Measurements from ENCODE around the gene NBEAL1. TPM values are rescaled to one million over a fixed set of nuclear protein-coding genes. Genes with fewer than 3 reads are reported as not detected.

The NBEAL1 gene
- total and polyA plus RNA-seq, 12 donors = 2.5 to 24.5 (median 17.9) TPM

DNA sequence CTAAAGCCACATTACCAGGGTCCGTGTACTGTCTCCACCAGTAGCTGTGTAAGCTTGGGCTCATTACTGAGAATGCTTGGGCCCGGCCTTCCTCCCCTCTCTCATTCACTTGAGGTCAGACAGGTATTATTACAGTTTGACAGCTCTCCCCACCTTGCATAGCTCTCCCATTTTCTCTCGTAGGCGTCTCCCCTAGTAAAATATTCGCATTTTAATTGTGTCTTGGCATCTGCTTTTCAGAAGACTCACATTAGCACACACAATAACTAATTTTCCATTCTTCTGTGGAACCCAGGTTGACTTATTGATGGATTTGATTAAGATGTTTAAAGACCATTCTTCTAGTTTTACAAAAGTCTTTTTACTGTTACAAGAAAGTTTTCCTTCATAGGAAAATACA lies 153.1 kb downstream of the NBEAL1 start:
- 96 to 98% methylated on average over 5 of the region's 5 CpGs for WGBS, 2 donors
- TF ChIP-seq, protein P1, sequence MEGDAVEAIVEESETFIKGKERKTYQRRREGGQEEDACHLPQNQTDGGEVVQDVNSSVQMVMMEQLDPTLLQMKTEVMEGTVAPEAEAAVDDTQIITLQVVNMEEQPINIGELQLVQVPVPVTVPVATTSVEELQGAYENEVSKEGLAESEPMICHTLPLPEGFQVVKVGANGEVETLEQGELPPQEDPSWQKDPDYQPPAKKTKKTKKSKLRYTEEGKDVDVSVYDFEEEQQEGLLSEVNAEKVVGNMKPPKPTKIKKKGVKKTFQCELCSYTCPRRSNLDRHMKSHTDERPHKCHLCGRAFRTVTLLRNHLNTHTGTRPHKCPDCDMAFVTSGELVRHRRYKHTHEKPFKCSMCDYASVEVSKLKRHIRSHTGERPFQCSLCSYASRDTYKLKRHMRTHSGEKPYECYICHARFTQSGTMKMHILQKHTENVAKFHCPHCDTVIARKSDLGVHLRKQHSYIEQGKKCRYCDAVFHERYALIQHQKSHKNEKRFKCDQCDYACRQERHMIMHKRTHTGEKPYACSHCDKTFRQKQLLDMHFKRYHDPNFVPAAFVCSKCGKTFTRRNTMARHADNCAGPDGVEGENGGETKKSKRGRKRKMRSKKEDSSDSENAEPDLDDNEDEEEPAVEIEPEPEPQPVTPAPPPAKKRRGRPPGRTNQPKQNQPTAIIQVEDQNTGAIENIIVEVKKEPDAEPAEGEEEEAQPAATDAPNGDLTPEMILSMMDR (IDR thresholded peaks at IDR 0.05) = no peak
- peaks cover 0 to 96% (median 24%) of the 10 kb centered on the region in 9 donors for H3K36me3 ChIP-seq

DNA sequence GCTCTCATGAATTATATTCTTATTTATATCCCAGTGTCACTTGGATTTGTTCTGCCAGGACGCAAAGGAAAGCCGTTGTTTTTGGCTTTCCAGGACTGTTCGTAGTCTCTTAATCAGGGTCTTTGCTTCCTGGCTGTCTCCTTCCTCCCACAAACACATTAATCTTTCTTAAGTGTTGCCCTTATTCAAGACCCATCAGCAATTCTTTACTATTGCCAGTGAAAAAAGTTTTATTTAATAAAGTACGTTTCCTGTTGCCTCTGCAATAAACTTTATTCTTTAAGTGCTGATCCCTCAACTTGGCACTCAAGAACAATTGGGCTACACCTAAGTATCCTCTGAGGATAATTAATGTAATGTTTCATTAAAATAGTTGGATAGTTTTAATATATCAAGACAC lies 155.8 kb downstream of the NBEAL1 start:
- H3K36me3 ChIP-seq = peaks cover 0 to 98% (median 20%) of the 10 kb centered on the region in 9 donors
- TF ChIP-seq, protein P1 (IDR thresholded peaks at IDR 0.05) = no peak

More for the DNA sequence above, 153.1 kb downstream of the NBEAL1 start:
- no peak for DNase-seq
- H3K27me3 ChIP-seq = no peaks in the 10 kb centered on the region
- intact Hi-C loops (cut with DNase I) = no loop called here
- no peaks in the 10 kb centered on the region for H3K9me3 ChIP-seq
- no peaks in the 10 kb centered on the region for H3K4me1 ChIP-seq
- H3K27ac ChIP-seq = no peak overlapping the region
- no peak overlapping the region for H3K4me3 ChIP-seq
- ATAC-seq = no peak

DNA sequence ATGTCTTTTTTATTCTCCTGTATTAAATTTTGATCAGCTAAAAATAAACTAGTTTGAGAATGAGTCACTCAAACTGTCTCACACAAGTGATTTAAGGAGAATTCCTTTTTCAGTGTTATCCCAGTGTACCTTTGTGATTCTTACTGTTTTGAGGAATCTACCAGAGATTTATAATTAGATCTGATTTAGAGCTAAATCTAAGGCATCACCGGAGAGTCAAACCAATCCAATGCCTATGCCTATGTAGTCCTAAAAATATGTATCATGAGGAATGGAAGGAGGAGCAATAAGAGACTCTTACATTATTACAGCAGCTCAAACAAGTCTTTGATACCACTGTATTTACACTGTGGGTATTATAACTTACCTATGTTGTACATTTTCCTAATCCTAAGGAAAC lies 160.7 kb downstream of the NBEAL1 start:
- Histone ChIP-seq H3K27me3 (no peaks in the 10 kb centered on the region), H3K4me1 (no peaks in the 10 kb centered on the region), H3K36me3 (peaks cover 0 to 100% (median 16%) of the 10 kb centered on the region in 9 donors), H3K27ac (no peak overlapping the region), H3K9me3 (no peaks in the 10 kb centered on the region), H3K4me3 (no peak overlapping the region)
- WGBS, 2 donors = 97 to 100% methylated on average over 1 of the region's 1 CpG
- intact Hi-C loops (cut with DNase I) = no loop called here
- TF ChIP-seq, protein P1 (IDR thresholded peaks at IDR 0.05) = no peak
- no peak for DNase-seq
- ATAC-seq = no peak

More for the DNA sequence above, 155.8 kb downstream of the NBEAL1 start:
- Histone ChIP-seq H3K4me1 (no peaks in the 10 kb centered on the region), H3K9me3 (no peaks in the 10 kb centered on the region), H3K4me3 (no peak overlapping the region), H3K27me3 (no peaks in the 10 kb centered on the region), H3K27ac (no peak overlapping the region)
- WGBS, 2 donors = 84 to 85% methylated on average over 4 of the region's 4 CpGs
- ATAC-seq = no peak
- no peak for DNase-seq
- intact Hi-C loops (cut with DNase I) = no loop called here

DNA sequence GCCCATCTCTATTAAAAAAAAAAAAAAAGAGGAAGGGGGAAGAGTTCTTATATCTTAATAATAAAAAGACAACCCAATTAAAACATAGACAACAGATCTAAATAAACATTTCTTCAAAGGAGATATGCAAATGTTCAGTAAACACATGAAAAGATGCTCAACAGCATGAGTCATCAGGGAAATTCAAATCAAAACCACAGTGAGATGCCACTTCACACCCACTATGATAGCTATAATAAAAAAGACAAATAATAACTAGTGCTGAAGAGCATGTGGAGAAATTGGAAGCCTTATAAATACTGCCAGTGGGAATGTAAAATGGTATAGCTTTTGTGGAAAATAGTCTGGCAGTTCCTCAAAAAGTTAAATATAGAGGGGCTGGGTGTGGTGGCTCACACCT lies 162.7 kb downstream of the NBEAL1 start:
- intact Hi-C loops (cut with DNase I) = no loop called here

More for the DNA sequence above, 162.7 kb downstream of the NBEAL1 start:
- TF ChIP-seq, protein P1 (IDR thresholded peaks at IDR 0.05) = no peak
- Histone ChIP-seq H3K27ac (no peak overlapping the region), H3K4me1 (no peaks in the 10 kb centered on the region), H3K36me3 (peaks cover 0 to 100% (median 32%) of the 10 kb centered on the region in 9 donors), H3K9me3 (no peaks in the 10 kb centered on the region), H3K4me3 (no peak overlapping the region), H3K27me3 (no peaks in the 10 kb centered on the region)
- no peak for DNase-seq
- ATAC-seq = no peak

Data from heart right ventricle (tissue), 16 donors.